Mucosa of descending colon (tissue), 3 donors: Measurements from ENCODE around the gene INPP4A. TPM values are rescaled to one million over a fixed set of nuclear protein-coding genes. Genes with fewer than 3 reads are reported as not detected.
A peak's percentile ranks its signal among the peaks of the same experiment; 100 is the strongest.

Experiments
- ATAC-seq: fragments of 200-7000 bp; cut with Tn5 transposase; one replicate; pipeline ENCODE4 v1.9.1; 2020; ENCODE audit warnings: mild to moderate bottlenecking, moderate library complexity
- DNase-seq, 3 donors: peaks; one replicate each; pipeline ENCODE4 v3.0.0-alpha.2; 2020
- H3K36me3 ChIP-seq: fragments of 200-600 bp; one replicate; pipeline ENCODE4 v1.8.0; 2021; ENCODE audit warnings: low read depth, mild to moderate bottlenecking
- H3K4me1 ChIP-seq: fragments of 200-600 bp; one replicate; pipeline ENCODE4 v1.8.0; 2021; ENCODE audit warnings: low read depth, mild to moderate bottlenecking
- H3K4me3 ChIP-seq: fragments of 200-600 bp; one replicate; pipeline ENCODE4 v1.8.0; 2021; ENCODE audit warnings: mild to moderate bottlenecking
- H3K9me3 ChIP-seq: fragments of 200-600 bp; one replicate; pipeline ENCODE4 v1.8.0; 2021; ENCODE audit warnings: mild to moderate bottlenecking
- CTCF ChIP-seq: fragments of 200-600 bp; IDR thresholded peaks from one replicate; pipeline ENCODE4 v1.8.0; 2022; ENCODE audit warnings: antibody characterized with exemption, mild to moderate bottlenecking
- intact Hi-C, 2 donors: fragments of 100-400 bp; cut with DNase I in 1 of 2; cut with micrococcal nuclease in 1 of 2; formaldehyde crosslinking; loops; one replicate each; pipeline versions ENCODE4 v1.11.0 to v1.11.1; 2022; cut with DNase I, micrococcal nuclease
- total RNA-seq, 3 donors: library from RNA; stranded (reverse); fragmentation: NEBNext Ultra II Directional in 2 of 3; extraction: Animal tissue kit (Norgen Biotek cat#: 25700) in 2 of 3; gene quantifications; one replicate each; pipeline versions ENCODE4 v1.2.1 to v1.2.4, GENCODE V29; 2021 to 2023
- donor health status: DM: no; HTN: no; CAD: no; lungs with moderate emphysema.
- donor health status: DM: no; HTN: no; CAD: no.
- donor health status: DM: no; HTN: yes; CAD: no.

INPP4A gene
- total RNA-seq, 3 donors from 2014 or later, result 18.2 to 39.8 (median 19.1) TPM

GRCh38 chr2:98561018-98561417 is 116.4 kb downstream of the INPP4A start:
- intact Hi-C loops, result no loop called here
- TF ChIP-seq CTCF, result no peak
- Histone ChIP-seq H3K9me3 (no peaks in the 10 kb centered on the region), H3K36me3 (no peaks in the 10 kb centered on the region), H3K4me3 (no peak overlapping the region), H3K4me1 (no peaks in the 10 kb centered on the region)
- ATAC-seq (no peak), DNase-seq (no peak)

- no peak for TF ChIP-seq CTCF
- intact Hi-C loops, result no loop called here
- Histone ChIP-seq H3K9me3 (no peaks in the 10 kb centered on the region), H3K4me3 (no peak overlapping the region), H3K4me1 (no peaks in the 10 kb centered on the region), H3K36me3 (no peaks in the 10 kb centered on the region)
- no peak for DNase-seq
- ATAC-seq, result no peak
Measured at GRCh38 chr2:98561902-98562695, 117.4 kb downstream of the INPP4A start.

GRCh38 chr2:98563394-98563793 is 118.7 kb downstream of the INPP4A start:
- Histone ChIP-seq H3K36me3 (no peaks in the 10 kb centered on the region), H3K4me1 (no peaks in the 10 kb centered on the region), H3K9me3 (no peaks in the 10 kb centered on the region), H3K4me3 (no peak overlapping the region)
- intact Hi-C loops, result no loop called here
- ATAC-seq, result no peak
- no peak for TF ChIP-seq CTCF
- no peak for DNase-seq

- DNase-seq, result peak in 2 of 3 donors; percentile 46 to 62
- intact Hi-C loops, result no loop called here
- Histone ChIP-seq H3K36me3 (no peaks in the 10 kb centered on the region), H3K9me3 (no peaks in the 10 kb centered on the region), H3K4me3 (no peak overlapping the region), H3K4me1 (no peaks in the 10 kb centered on the region)
- peak; percentile 90 for ATAC-seq
- no peak for TF ChIP-seq CTCF
Measured at GRCh38 chr2:98564541-98565132, 120.0 kb downstream of the INPP4A start.

GRCh38 chr2:98565286-98565860 is 120.7 kb downstream of the INPP4A start:
- intact Hi-C loops, result no loop called here
- peak; percentile 11 for ATAC-seq
- H3K36me3 ChIP-seq, result no peaks in the 10 kb centered on the region

More at GRCh38 chr2:98565286-98565860, 120.7 kb downstream of the INPP4A start:
- H3K4me1 ChIP-seq, result no peaks in the 10 kb centered on the region
- H3K4me3 ChIP-seq, result no peak overlapping the region
- no peaks in the 10 kb centered on the region for H3K9me3 ChIP-seq
- TF ChIP-seq CTCF, result no peak
- no peak for DNase-seq
